CD8-positive, alpha-beta memory T cell (primary cell): ENCODE data around the gene ALG14. TPM values are rescaled to one million over a fixed set of nuclear protein-coding genes. Genes with fewer than 3 reads are reported as not detected.
A peak's percentile ranks its signal among the peaks of the same experiment; 100 is the strongest.

Source experiments
- CTCF ChIA-PET: fragments of 350-600 bp; sonication (Branson Sonifier 250); formaldehyde crosslinking; loops from one replicate; lab custom pipeline; 2021; ENCODE audit warnings: antibody characterized with exemption; lab: Charles Lee
- POLR2A ChIA-PET: fragments of 350-600 bp; sonication (Branson Sonifier 250); formaldehyde crosslinking; loops from one replicate; lab custom pipeline; 2021; ENCODE audit warnings: antibody characterized with exemption; lab: Charles Lee
- DNase-seq, 5 donors: peaks; one replicate each; pipeline versions ENCODE4 v3.0.0 to v3.0.0-alpha.2; 2020 to 2022; ENCODE audit warnings: mixed read lengths in 1 of 5
- H3K27ac ChIP-seq: one replicate; pipeline ENCODE4 v1.7.0; 2013; ENCODE audit warnings: low read depth, mild to moderate bottlenecking, low read length, moderate library complexity
- H3K27me3 ChIP-seq: 2 replicates; pipeline ENCODE4 v1.7.0; 2013; ENCODE audit warnings: low read length, mild to moderate bottlenecking; ENCODE audit not compliant: insufficient read depth, poor library complexity, severe bottlenecking
- H3K36me3 ChIP-seq: 2 replicates; pipeline ENCODE4 v1.7.0; 2013; ENCODE audit warnings: mild to moderate bottlenecking, low read length, moderate library complexity; ENCODE audit not compliant: insufficient read depth
- H3K4me1 ChIP-seq: 2 replicates; pipeline ENCODE4 v1.7.0; 2013; ENCODE audit warnings: mild to moderate bottlenecking, low read length, moderate library complexity; ENCODE audit not compliant: insufficient read depth
- H3K4me3 ChIP-seq: 2 replicates; pipeline ENCODE4 v1.7.0; 2013; ENCODE audit warnings: mild to moderate bottlenecking, low read length
- H3K9me3 ChIP-seq: 2 replicates; pipeline ENCODE4 v1.7.0; 2013; ENCODE audit warnings: mild to moderate bottlenecking, low read length
- H3K27ac Mint-ChIP-seq, 8 donors: one replicate each; pipeline ENCODE4 v1.8.0; 2020 to 2021; ENCODE audit warnings: mixed read lengths in 8 of 8, mild to moderate bottlenecking in 6 of 8, inconsistent platforms in 3 of 8, moderate library complexity in 3 of 8
- H3K27me3 Mint-ChIP-seq, 2 donors: one replicate each; pipeline ENCODE4 v1.8.0; 2020 to 2021; ENCODE audit warnings: mixed read lengths in 2 of 2, mild to moderate bottlenecking in 1 of 2, moderate library complexity in 1 of 2
- H3K36me3 Mint-ChIP-seq, 3 donors: one replicate each; pipeline ENCODE4 v1.8.0; 2020 to 2021; ENCODE audit warnings: mixed read lengths in 3 of 3, inconsistent platforms in 1 of 3, mild to moderate bottlenecking in 1 of 3
- H3K4me1 Mint-ChIP-seq, 3 donors: one replicate each; pipeline ENCODE4 v1.8.0; 2020 to 2021; ENCODE audit warnings: mixed read lengths in 3 of 3, inconsistent platforms in 1 of 3, mild to moderate bottlenecking in 1 of 3
- H3K4me3 Mint-ChIP-seq, 7 donors: one replicate each; pipeline ENCODE4 v1.8.0; 2020 to 2021; ENCODE audit warnings: mixed read lengths in 7 of 7, mild to moderate bottlenecking in 6 of 7, moderate library complexity in 4 of 7, inconsistent platforms in 2 of 7
- H3K9me3 Mint-ChIP-seq, 5 donors: one replicate each; pipeline ENCODE4 v1.8.0; 2020 to 2022; ENCODE audit warnings: mixed read lengths in 5 of 5, mild to moderate bottlenecking in 3 of 5, moderate library complexity in 2 of 5, inconsistent platforms in 1 of 5
- polyA plus RNA-seq: library from polyadenylated mRNA; unstranded; fragments of 300-500 nt; fragmentation: Illumina TruSeq; gene quantifications from one replicate; pipeline ENCODE4 v1.2.3, GENCODE V29; 2021
- total RNA-seq, 2 experiments: library from RNA; stranded (reverse); gene quantifications; one replicate each; pipeline ENCODE4 v1.2.3, GENCODE V29; 2021

Gene ALG14
- total and polyA plus RNA-seq, 3 experiments from 2014 or later: 4.4 to 6.8 (median 4.6) TPM

- H3K27ac Mint-ChIP-seq: peak overlapping the region in 2 of 8 donors; percentile 6 to 92
- no peaks in the 10 kb centered on the region for H3K9me3 Mint-ChIP-seq
- Histone ChIP-seq H3K27ac (no peak overlapping the region), H3K4me3 (no peak overlapping the region), H3K9me3 (no peaks in the 10 kb centered on the region), H3K27me3 (no peaks in the 10 kb centered on the region), H3K36me3 (no peaks in the 10 kb centered on the region), H3K4me1 (no peaks in the 10 kb centered on the region)
- H3K27me3 Mint-ChIP-seq: no peaks in the 10 kb centered on the region
- peaks cover 0 to 2% (median 0%) of the 10 kb centered on the region in 3 donors for H3K36me3 Mint-ChIP-seq
- ChIA-PET CTCF (no interaction called here), POLR2A (no interaction called here)
- no peak for DNase-seq
- H3K4me1 Mint-ChIP-seq: peaks cover 0 to 4% (median 2%) of the 10 kb centered on the region in 3 donors
- H3K4me3 Mint-ChIP-seq: no peak overlapping the region
Measured at GRCh38 chr1:94980582-94981574, 91.9 kb downstream of the ALG14 start.

- no peaks in the 10 kb centered on the region for H3K27me3 ChIP-seq
- Mint-ChIP-seq H3K4me1 (peaks cover 0 to 4% (median 2%) of the 10 kb centered on the region in 3 donors), H3K27ac (peak overlapping the region in 2 of 8 donors; percentile 6 to 25), H3K36me3 (peaks cover 0 to 2% (median 0%) of the 10 kb centered on the region in 3 donors), H3K9me3 (no peaks in the 10 kb centered on the region), H3K27me3 (no peaks in the 10 kb centered on the region), H3K4me3 (no peak overlapping the region)
- DNase-seq: no peak
- H3K9me3 ChIP-seq: no peaks in the 10 kb centered on the region
- no peaks in the 10 kb centered on the region for H3K4me1 ChIP-seq
- ChIA-PET CTCF (interaction anchor here (1.1 kb wide), 1 partner anchor 8 kb away, joined by 3 read pairs; no protein-coding TSS in a partner anchor), POLR2A (no interaction called here)
- no peaks in the 10 kb centered on the region for H3K36me3 ChIP-seq
- no peak overlapping the region for H3K27ac ChIP-seq
- H3K4me3 ChIP-seq: no peak overlapping the region
Measured at GRCh38 chr1:94979656-94980581, 92.8 kb downstream of the ALG14 start.

GRCh38 chr1:94979131-94979530, 93.6 kb downstream of the ALG14 start:
- H3K27ac Mint-ChIP-seq: peak overlapping the region in 1 of 8 donors; percentile 43
- ChIA-PET POLR2A (no interaction called here), CTCF (interaction anchor here (1.1 kb wide), 1 partner anchor 9 kb away, joined by 3 read pairs; no protein-coding TSS in a partner anchor)
- peaks cover 0 to 4% (median 2%) of the 10 kb centered on the region in 3 donors for H3K4me1 Mint-ChIP-seq
- Histone ChIP-seq H3K27ac (no peak overlapping the region), H3K36me3 (no peaks in the 10 kb centered on the region), H3K4me1 (no peaks in the 10 kb centered on the region), H3K9me3 (no peaks in the 10 kb centered on the region), H3K4me3 (no peak overlapping the region), H3K27me3 (no peaks in the 10 kb centered on the region)
- DNase-seq: no peak
- peaks cover 0 to 2% (median 2%) of the 10 kb centered on the region in 3 donors for H3K36me3 Mint-ChIP-seq
- no peak overlapping the region for H3K4me3 Mint-ChIP-seq
- H3K9me3 Mint-ChIP-seq: no peaks in the 10 kb centered on the region
- no peaks in the 10 kb centered on the region for H3K27me3 Mint-ChIP-seq

DNA sequence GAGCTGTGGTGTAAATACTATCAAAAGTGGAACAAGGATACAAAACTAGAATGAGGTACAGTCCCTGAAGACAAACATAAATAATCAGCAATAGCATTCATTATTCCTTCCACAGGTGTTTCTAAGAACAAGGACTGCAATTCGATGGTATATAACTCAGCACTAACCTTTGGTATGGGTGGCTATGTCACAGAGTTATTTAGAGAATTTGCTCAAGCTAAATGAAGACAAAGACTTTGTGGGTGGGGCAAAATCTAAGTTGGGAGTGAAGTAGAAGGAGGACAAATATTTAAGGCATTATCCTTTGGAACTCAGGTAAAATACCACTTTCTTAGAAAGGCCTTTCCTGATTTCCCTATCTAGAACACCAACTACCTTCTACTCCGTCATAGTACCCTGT, 94.3 kb downstream of the ALG14 start:
- Mint-ChIP-seq H3K27me3 (no peaks in the 10 kb centered on the region), H3K36me3 (peaks cover 0 to 2% (median 2%) of the 10 kb centered on the region in 3 donors), H3K9me3 (no peaks in the 10 kb centered on the region), H3K27ac (no peak overlapping the region), H3K4me1 (peaks cover 0 to 4% (median 2%) of the 10 kb centered on the region in 3 donors), H3K4me3 (no peak overlapping the region)
- Histone ChIP-seq H3K36me3 (no peaks in the 10 kb centered on the region), H3K9me3 (no peaks in the 10 kb centered on the region), H3K4me3 (no peak overlapping the region), H3K27ac (no peak overlapping the region), H3K4me1 (no peaks in the 10 kb centered on the region), H3K27me3 (no peaks in the 10 kb centered on the region)
- no peak for DNase-seq
- ChIA-PET POLR2A (interaction anchor here (0.5 kb wide), 1 partner anchor 13 kb away, joined by 5 read pairs; no protein-coding TSS in a partner anchor), CTCF (no interaction called here)

DNA sequence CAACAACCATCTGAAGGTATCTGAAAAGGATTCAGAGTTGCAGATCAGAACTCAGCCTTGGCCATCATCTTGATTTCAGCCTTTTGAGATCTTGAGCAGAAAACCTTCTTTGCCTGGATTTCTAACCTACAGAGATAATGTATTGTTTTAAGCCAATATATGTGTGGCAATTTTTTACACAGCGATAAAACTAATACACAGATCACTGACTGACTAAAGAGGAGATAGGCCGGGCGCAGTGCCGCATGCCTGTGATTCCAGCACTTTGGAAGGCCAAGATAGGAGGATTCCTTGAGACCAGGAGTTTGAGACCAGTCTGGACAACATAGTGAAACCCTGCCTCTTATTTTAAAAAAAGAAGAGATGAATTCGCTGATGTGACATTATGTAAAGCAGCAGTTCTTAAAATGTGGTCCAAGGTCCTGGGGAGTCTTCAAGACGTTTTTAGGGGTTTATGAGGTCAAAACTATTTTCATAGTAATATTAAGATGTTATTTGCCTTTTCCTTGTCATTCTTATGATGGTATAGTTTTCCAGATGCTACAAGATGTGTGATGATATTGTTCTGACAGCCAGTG, 95.7 kb downstream of the ALG14 start:
- no peak overlapping the region for H3K27ac ChIP-seq
- POLR2A ChIA-PET: no interaction called here
- no peak for DNase-seq

DNA sequence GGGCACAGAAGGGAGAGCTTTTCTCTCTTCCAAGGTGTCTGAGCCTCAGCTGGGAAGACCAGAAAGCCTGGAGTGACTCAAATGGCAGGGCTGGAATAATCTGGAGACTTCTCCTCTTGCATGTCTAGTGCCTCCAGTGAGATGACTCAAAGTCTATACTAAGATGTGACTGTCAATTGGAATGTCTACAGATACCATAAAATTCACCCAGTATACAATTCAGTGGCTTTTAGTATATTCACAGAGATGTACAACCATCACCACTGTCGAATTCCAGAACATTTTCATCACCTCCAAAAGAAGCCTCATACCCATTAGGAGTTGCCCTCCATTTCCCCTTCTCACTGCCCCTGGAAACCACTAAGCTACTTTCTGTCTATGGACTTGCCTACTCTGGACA, 97.9 kb downstream of the ALG14 start:
- Histone ChIP-seq H3K36me3 (no peaks in the 10 kb centered on the region), H3K27ac (no peak overlapping the region), H3K4me3 (no peak overlapping the region), H3K4me1 (no peaks in the 10 kb centered on the region), H3K27me3 (no peaks in the 10 kb centered on the region), H3K9me3 (no peaks in the 10 kb centered on the region)
- Mint-ChIP-seq H3K9me3 (no peaks in the 10 kb centered on the region), H3K36me3 (peaks cover 0 to 2% (median 0%) of the 10 kb centered on the region in 3 donors), H3K4me1 (no peaks in the 10 kb centered on the region), H3K4me3 (no peak overlapping the region), H3K27me3 (no peaks in the 10 kb centered on the region), H3K27ac (no peak overlapping the region)
- POLR2A ChIA-PET: no interaction called here
- CTCF ChIA-PET: no interaction called here
- no peak for DNase-seq

More for the DNA sequence above, 95.7 kb downstream of the ALG14 start:
- Mint-ChIP-seq H3K9me3 (no peaks in the 10 kb centered on the region), H3K27ac (no peak overlapping the region), H3K36me3 (peaks cover 0 to 2% (median 0%) of the 10 kb centered on the region in 3 donors), H3K4me3 (no peak overlapping the region), H3K27me3 (no peaks in the 10 kb centered on the region), H3K4me1 (peaks cover 0 to 4% (median 2%) of the 10 kb centered on the region in 3 donors)
- Histone ChIP-seq H3K9me3 (no peaks in the 10 kb centered on the region), H3K4me1 (no peaks in the 10 kb centered on the region), H3K27me3 (no peaks in the 10 kb centered on the region), H3K36me3 (no peaks in the 10 kb centered on the region), H3K4me3 (no peak overlapping the region)
- CTCF ChIA-PET: no interaction called here

GRCh38 chr1:94974241-94974640, 98.5 kb downstream of the ALG14 start:
- no peak overlapping the region for H3K4me3 ChIP-seq
- Mint-ChIP-seq H3K4me3 (no peak overlapping the region), H3K27ac (no peak overlapping the region), H3K27me3 (no peaks in the 10 kb centered on the region), H3K4me1 (no peaks in the 10 kb centered on the region), H3K9me3 (no peaks in the 10 kb centered on the region), H3K36me3 (peaks cover 0 to 2% (median 0%) of the 10 kb centered on the region in 3 donors)
- no peak overlapping the region for H3K27ac ChIP-seq
- H3K27me3 ChIP-seq: no peaks in the 10 kb centered on the region
- CTCF ChIA-PET: no interaction called here
- H3K9me3 ChIP-seq: no peaks in the 10 kb centered on the region
- POLR2A ChIA-PET: no interaction called here
- H3K4me1 ChIP-seq: no peaks in the 10 kb centered on the region
- H3K36me3 ChIP-seq: no peaks in the 10 kb centered on the region
- no peak for DNase-seq
